GM12878 (cell line): Measurements from ENCODE around the gene GTF2B. TPM values are rescaled to one million over a fixed set of nuclear protein-coding genes. Genes with fewer than 3 reads are reported as not detected.
A peak's percentile ranks its signal among the peaks of the same experiment; 100 is the strongest.

Experiments
- ATAC-seq: fragments of 200-7000 bp; cut with Tn5 transposase; 3 replicates; pipeline ENCODE4 v1.9.1; 2020; ENCODE audit warnings: mild to moderate bottlenecking, moderate library complexity
- BruUV-seq: library from RNA; stranded (reverse); fragments of 400-500 nt; replicated peaks from 2 replicates; lab custom pipeline; 2021; lab: Mats Ljungman, UMichigan
- CTCF ChIA-PET: fragments of 300-600 bp; sonication (Branson Sonifier 250); formaldehyde crosslinking; extraction: SDS; loops from one replicate; lab custom pipeline; 2021; ENCODE audit warnings: inconsistent platforms; lab: Yijun Ruan, JAX
- POLR2A ChIA-PET: fragments of 350-600 bp; formaldehyde crosslinking; extraction: SDS; loops from one replicate; lab custom pipeline; 2021; ENCODE audit warnings: inconsistent platforms; lab: Charles Lee
- RAD21 ChIA-PET: fragments of 300-600 bp; sonication (Branson Sonifier 250); formaldehyde crosslinking; loops from one replicate; lab custom pipeline; 2023; ENCODE audit warnings: antibody characterized with exemption; ENCODE audit not compliant: unreplicated experiment; lab: Charles Lee
- SMC1A ChIA-PET: fragments of 300-600 bp; sonication (Branson Sonifier 250); formaldehyde crosslinking; loops from one replicate; lab custom pipeline; 2023; ENCODE audit not compliant: unreplicated experiment, uncharacterized antibody; lab: Charles Lee
- DNase-seq: peaks from one replicate; pipeline ENCODE4 v3.0.0-alpha.2; 2011; ENCODE audit warnings: low read depth, low spot score
- FAIRE-seq: peaks from 3 replicates; lab custom pipeline; 2011; peaks lifted over from hg19 to GRCh38; lab: Jason Lieb, UNC
- H2AFZ ChIP-seq: 2 replicates; pipeline ENCODE4 v1.6.0; 2011; ENCODE audit warnings: low read depth, low read length, control low read depth; ENCODE audit not compliant: control insufficient read depth
- H3K27ac ChIP-seq: 2 replicates; pipeline ENCODE4 v1.5.1; 2011; ENCODE audit warnings: control low read depth; ENCODE audit not compliant: control insufficient read depth, insufficient read depth
- H3K27me3 ChIP-seq, 2 experiments: replicated peaks in 1 of 2; 2 replicates each; pipeline versions ENCODE4 v1.6.0 to v1.6.1; 2011; ENCODE audit warnings: low read length in 1 of 2; ENCODE audit not compliant: control insufficient read depth in 2 of 2, insufficient read depth in 2 of 2
- H3K36me3 ChIP-seq, 2 experiments: 2 replicates each; pipeline ENCODE4 v1.5.1; 2011; ENCODE audit warnings: low read length in 1 of 2; ENCODE audit not compliant: control insufficient read depth in 2 of 2, insufficient read depth in 2 of 2
- H3K4me1 ChIP-seq: 2 replicates; pipeline ENCODE4 v1.6.1; 2011; ENCODE audit warnings: mild to moderate bottlenecking, low read length, moderate library complexity, mixed read lengths; ENCODE audit not compliant: control insufficient read depth, insufficient read depth
- H3K4me2 ChIP-seq: 2 replicates; pipeline ENCODE4 v1.6.0; 2011; ENCODE audit warnings: control low read depth; ENCODE audit not compliant: control insufficient read depth, insufficient read depth
- H3K4me3 ChIP-seq: fragments of 200-600 bp; sonication (generic); 2 replicates; pipeline ENCODE4 v1.5.1; 2016
- H3K79me2 ChIP-seq: 2 replicates; pipeline ENCODE4 v1.6.0; 2011; ENCODE audit warnings: low read length; ENCODE audit not compliant: control insufficient read depth, insufficient read depth
- H3K9ac ChIP-seq: 2 replicates; pipeline ENCODE4 v1.8.0; 2011; ENCODE audit warnings: low read length, control low read depth, mixed read lengths; ENCODE audit not compliant: control insufficient read depth, insufficient read depth
- H3K9me3 ChIP-seq: replicated peaks from 3 replicates; pipeline ENCODE4 v1.5.1; 2011; ENCODE audit warnings: mild to moderate bottlenecking, low read length; ENCODE audit not compliant: control insufficient read depth, insufficient read depth
- H4K20me1 ChIP-seq: 2 replicates; pipeline ENCODE4 v1.6.0; 2011; ENCODE audit not compliant: control insufficient read depth, insufficient read depth
- CREB1 ChIP-seq: IDR thresholded peaks from 2 replicates; pipeline ENCODE4 v1.6.1; 2012; ENCODE audit warnings: low read depth, mild to moderate bottlenecking, inconsistent platforms
- IRF5 ChIP-seq: fragments of 450-650 bp; IDR thresholded peaks from 2 replicates; pipeline ENCODE4 v1.6.1; 2017; ENCODE audit warnings: borderline replicate concordance
- MAX ChIP-seq: IDR thresholded peaks from 2 replicates; pipeline ENCODE4 v1.6.1; 2012; ENCODE audit warnings: low read depth, low read length, improper control_type of control experiment
- MEF2A ChIP-seq: IDR thresholded peaks from 2 replicates; pipeline ENCODE4 v1.6.1; 2011; ENCODE audit warnings: low read depth, mild to moderate bottlenecking, low read length, moderate library complexity; ENCODE audit not compliant: insufficient read depth
- NRF1 ChIP-seq: conservative IDR thresholded peaks from 2 replicates; pipeline ENCODE4 v1.6.1; 2011; ENCODE audit warnings: mild to moderate bottlenecking, low read depth, low read length, improper control_type of control experiment
- PRDM15 ChIP-seq: fragments of 450-650 bp; formaldehyde crosslinking; IDR thresholded peaks from 2 replicates; pipeline ENCODE4 v1.4.0; 2020; ENCODE audit warnings: mild to moderate bottlenecking, moderate library complexity
- RFX5 ChIP-seq: IDR thresholded peaks from 2 replicates; pipeline ENCODE4 v1.6.1; 2011; ENCODE audit warnings: low read depth, low read length, improper control_type of control experiment
- SUZ12 ChIP-seq: fragments of 200-600 bp; sonication (generic); IDR thresholded peaks from one replicate; pipeline ENCODE4 v1.6.1; 2018; ENCODE audit warnings: antibody characterized with exemption, mild to moderate bottlenecking; ENCODE audit not compliant: unreplicated experiment
- ZBTB40 ChIP-seq: fragments of 450-650 bp; IDR thresholded peaks from 2 replicates; pipeline ENCODE4 v1.6.1; 2016; ENCODE audit warnings: mild to moderate bottlenecking, moderate library complexity, borderline replicate concordance
- ZNF217 ChIP-seq: fragments of 450-650 bp; IDR thresholded peaks from 2 replicates; pipeline ENCODE4 v1.6.1; 2017; ENCODE audit warnings: antibody characterized with exemption, mild to moderate bottlenecking
- WGBS: methylation state at CpG from one replicate; pipeline ENCODE4 v1.1.6; 2016; ENCODE audit warnings: low lambda C conversion rate; ENCODE audit not compliant: insufficient replicate concordance, insufficient coverage; ENCODE audit errors: missing lambda C conversion rate; 5-methylcytosine and 5-hydroxymethylcytosine counted together
- in situ Hi-C: fragments of 300-500 bp; cut with MboI; formaldehyde crosslinking; loops from 9 replicates; pipeline ENCODE4 v1.14.3; 2018; ENCODE audit warnings: mixed read lengths
- intact Hi-C: fragments of 100-400 bp; cut with micrococcal nuclease; formaldehyde crosslinking; loops from one replicate; pipeline ENCODE4 v1.14.2; 2022; ENCODE audit not compliant: unreplicated experiment
- polyA plus RNA-seq, 11 experiments: library from polyadenylated mRNA; depleted of rRNA in 4 of 11; unstranded in 6 of 11; stranded (reverse) in 5 of 11; fragments of >200 nt; fragmentation: Nextera tagmentation in 4 of 11; fragmentation: Illumina TruSeq in 1 of 11; extraction: Ambion mirVana in 4 of 11; extraction: Trizol in 1 of 11; gene quantifications; 1 replicate in 1 of 11; 2 replicates in 10 of 11; pipeline versions ENCODE4 v1.2.1 to v1.2.3, GENCODE V29; 2011 to 2016; ENCODE audit warnings: inconsistent platforms in 2 of 11, missing spikeins in 2 of 11, low read depth in 1 of 11
- total RNA-seq, 4 experiments: library from RNA; depleted of rRNA in 3 of 4; stranded (reverse); fragments of >200 nt in 3 of 4; fragmentation: Illumina TruSeq in 1 of 4; extraction: Trizol in 1 of 4; gene quantifications; 2 replicates each; pipeline versions ENCODE4 v1.2.1 to v1.2.3, GENCODE V29; 2013 to 2021

Gene GTF2B
- total and polyA plus RNA-seq, 10 of the 15 experiments (the other 5 are each of a cell fraction or from before 2014, with no cell fraction given), result 27.9 to 79.7 (median 59.5) TPM

GRCh38 chr1:88867743-88868521, 23.4 kb downstream of the GTF2B start:
- BruUV-seq, result no TSS peak
- 56% methylated on average over 6 of the region's 6 CpGs for WGBS
- H3K4me1 ChIP-seq, result peaks cover 4% of the 10 kb centered on the region; the same call in 1 of the 2 replicates
- H4K20me1 ChIP-seq, result no peaks in the 10 kb centered on the region
- POLR2A ChIA-PET, result no interaction called here
- H3K9ac ChIP-seq, result no peak overlapping the region
- CTCF ChIA-PET, result interaction anchor here (1.5 to 5.1 kb wide), 3 partner anchors 9 to 213 kb away, joined by 5 to 42 read pairs (median 6); no protein-coding TSS in a partner anchor
- H3K4me2 ChIP-seq, result no peak overlapping the region; the same call in 1 of the 2 replicates
- RAD21 ChIA-PET, result interaction anchor here (1.4 kb wide), 1 partner anchor 9 kb away, joined by 4 read pairs; no protein-coding TSS in a partner anchor
- SMC1A ChIA-PET, result interaction anchor here (0.9 to 1.5 kb wide), 5 partner anchors 14 to 221 kb away, joined by 3 to 5 read pairs (median 3); no protein-coding TSS in a partner anchor
- no peak overlapping the region for H3K4me3 ChIP-seq
- ATAC-seq (peak; percentile 73), FAIRE-seq (peak; percentile 49), DNase-seq (no peak)
- intact Hi-C loops (no loop called here), in situ Hi-C loops (loop anchor here (25.0 kb wide), 1 partner anchor 681 kb away; no protein-coding TSS in a partner anchor)
- H3K27ac ChIP-seq, result peak overlapping the region; percentile 17; the same call in 1 of the 2 replicates
- H3K9me3 ChIP-seq, result no peaks in the 10 kb centered on the region; the same call in 2 of the 3 replicates
- H3K27me3 ChIP-seq, result no peaks in the 10 kb centered on the region
- peaks cover 1 to 6% of the 10 kb centered on the region in 2 experiments; a peak in 2 of 4 replicates for H3K36me3 ChIP-seq
- no peak overlapping the region for H2AFZ ChIP-seq
- peaks cover 26% of the 10 kb centered on the region for H3K79me2 ChIP-seq
- TF ChIP-seq MAX (no peak), NRF1 (no peak), MEF2A (peak; percentile 75; the same call in 1 of the 2 replicates), CREB1 (peak; percentile 65; the same call in 1 of the 2 replicates), SUZ12 (no peak), IRF5 (no peak), RFX5 (no peak), ZBTB40 (no peak), ZNF217 (no peak), PRDM15 (CRISPR knock-in tag) (no peak)
